HCT116 (cell line): ENCODE data around the gene SHH. TPM values are rescaled to one million over a fixed set of nuclear protein-coding genes. Genes with fewer than 3 reads are reported as not detected.

Experiments
- ATAC-seq: fragments of 200-7000 bp; cut with Tn5 transposase; 2 replicates; pipeline ENCODE4 v1.9.1; 2020; ENCODE audit warnings: mild to moderate bottlenecking, moderate library complexity
- BruUV-seq: library from RNA; stranded (reverse); fragments of 400-500 nt; replicated peaks from 2 replicates; lab custom pipeline; 2021; lab: Mats Ljungman, UMichigan
- CTCF ChIA-PET: fragments of 300-600 bp; sonication (Branson Sonifier 250); formaldehyde crosslinking; loops from one replicate; lab custom pipeline; 2021; ENCODE audit warnings: antibody characterized with exemption; lab: Charles Lee
- POLR2A ChIA-PET: fragments of 300-600, 350-600 bp; sonication (Branson Sonifier 250); formaldehyde crosslinking; loops from one replicate; lab custom pipeline; 2021; ENCODE audit warnings: antibody characterized with exemption; lab: Charles Lee
- RAD21 ChIA-PET, 2 experiments: fragments of 300-600 bp; sonication (Branson Sonifier 250); formaldehyde crosslinking; loops; one replicate each; lab custom pipeline; 2023; ENCODE audit warnings: low total read pairs in 2 of 2; ENCODE audit not compliant: uncharacterized antibody in 2 of 2, unreplicated experiment in 2 of 2, low non-redundant PET in 1 of 2; lab: Charles Lee
- DNase-seq: peaks from one replicate; pipeline ENCODE4 v3.0.0-alpha.2; 2010; ENCODE audit warnings: low read depth, low spot score
- H2AFZ ChIP-seq: fragments of 200-600 bp; shearing (Covaris generic), sonication (generic); 2 replicates; pipeline ENCODE4 v1.6.1; 2017; ENCODE audit warnings: low read depth, mixed run types, mixed read lengths, antibody characterized with exemption, low read length; ENCODE audit not compliant: poor library complexity, severe bottlenecking
- H3K27ac ChIP-seq: 2 replicates; pipeline ENCODE4 v1.5.1; 2012; ENCODE audit warnings: low read depth, low read length
- H3K27me3 ChIP-seq: fragments of 200-600 bp; sonication (generic); 2 replicates; pipeline ENCODE4 v1.6.1; 2016; ENCODE audit warnings: mixed run types, low read length, mixed read lengths; ENCODE audit not compliant: insufficient read depth
- H3K36me3 ChIP-seq, 2 experiments: fragments of 200-500 bp in 1 of 2; fragments of 200-600 bp in 1 of 2; sonication (Bioruptor generic) in 1 of 2; sonication (generic) in 1 of 2; 2 replicates each; pipeline versions ENCODE4 v1.5.1 to v1.6.1; 2014 to 2016; ENCODE audit warnings: low read length in 2 of 2, inconsistent platforms in 1 of 2, mixed read lengths in 1 of 2, mixed run types in 1 of 2; ENCODE audit not compliant: insufficient read depth in 2 of 2, control insufficient read depth in 1 of 2
- H3K4me1 ChIP-seq, 2 experiments: fragments of 200-600 bp in 1 of 2; sonication (generic) in 1 of 2; 2 replicates each; pipeline versions ENCODE4 v1.5.1 to v1.6.1; 2012 to 2017; ENCODE audit warnings: low read length in 2 of 2, inconsistent platforms in 1 of 2, mild to moderate bottlenecking in 1 of 2, mixed read lengths in 1 of 2, mixed run types in 1 of 2, moderate library complexity in 1 of 2; ENCODE audit not compliant: insufficient read depth in 2 of 2, control insufficient read depth in 1 of 2
- H3K4me2 ChIP-seq: fragments of 200-600 bp; sonication (generic); 2 replicates; pipeline ENCODE4 v1.6.1; 2017; ENCODE audit warnings: mixed run types, low read length, mixed read lengths
- H3K4me3 ChIP-seq, 2 experiments: fragments of 200-600 bp in 1 of 2; sonication (generic) in 1 of 2; replicated peaks in 1 of 2; 2 replicates each; pipeline ENCODE4 v1.5.1; 2011 to 2016; ENCODE audit warnings: low read length in 2 of 2, control low read depth in 1 of 2, low read depth in 1 of 2, mild to moderate bottlenecking in 1 of 2, mixed read lengths in 1 of 2, mixed run types in 1 of 2
- H3K79me2 ChIP-seq: fragments of 200-600 bp; sonication (generic); 2 replicates; pipeline ENCODE4 v1.6.1; 2017; ENCODE audit warnings: mild to moderate bottlenecking, mixed run types, low read length, moderate library complexity, mixed read lengths; ENCODE audit not compliant: insufficient read depth
- H3K9ac ChIP-seq: fragments of 200-600 bp; sonication (generic); 2 replicates; pipeline ENCODE4 v1.6.1; 2016; ENCODE audit warnings: low read length, mixed read lengths
- H3K9me2 ChIP-seq: fragments of 200-600 bp; sonication (generic), shearing (Covaris generic); 2 replicates; pipeline ENCODE4 v1.6.1; 2017; ENCODE audit warnings: mixed run types, mild to moderate bottlenecking, moderate library complexity; ENCODE audit not compliant: insufficient read depth
- H3K9me3 ChIP-seq, 2 experiments: fragments of 200-500 bp in 1 of 2; fragments of 200-600 bp in 1 of 2; sonication (Bioruptor generic) in 1 of 2; sonication (generic) in 1 of 2; 2 replicates each; pipeline ENCODE4 v1.6.1; 2014 to 2017; ENCODE audit warnings: low read length in 2 of 2, mixed read lengths in 2 of 2, inconsistent platforms in 1 of 2, low read depth in 1 of 2, mild to moderate bottlenecking in 1 of 2, mixed run types in 1 of 2, moderate library complexity in 1 of 2; ENCODE audit not compliant: control insufficient read depth in 1 of 2, insufficient read depth in 1 of 2
- H4K20me1 ChIP-seq: fragments of 200-600 bp; sonication (generic), shearing (Covaris generic); 2 replicates; pipeline ENCODE4 v1.6.1; 2017; ENCODE audit warnings: mixed run types, mild to moderate bottlenecking, moderate library complexity; ENCODE audit not compliant: insufficient read depth
- CBX3 ChIP-seq: IDR thresholded peaks from 2 replicates; pipeline ENCODE4 v1.6.1; 2012; ENCODE audit warnings: low read depth
- CEBPB ChIP-seq: IDR thresholded peaks from 2 replicates; pipeline ENCODE4 v1.6.1; 2012; ENCODE audit warnings: low read depth
- EGR1 ChIP-seq: IDR thresholded peaks from 2 replicates; pipeline ENCODE4 v1.6.1; 2012; ENCODE audit warnings: low read depth
- ELF1 ChIP-seq: IDR thresholded peaks from 2 replicates; pipeline ENCODE4 v1.6.1; 2012; ENCODE audit warnings: low read depth, borderline replicate concordance
- EZH2 ChIP-seq: fragments of 200-600 bp; sonication (generic); IDR thresholded peaks from 2 replicates; pipeline ENCODE4 v1.6.1; 2017; ENCODE audit warnings: antibody characterized with exemption, mixed run types
- EZH2phosphoT487 ChIP-seq: fragments of 200-600 bp; IDR thresholded peaks from 2 replicates; pipeline ENCODE4 v1.6.1; 2018; ENCODE audit warnings: antibody characterized with exemption, borderline replicate concordance
- FOSL1 ChIP-seq: IDR thresholded peaks from 2 replicates; pipeline ENCODE4 v1.6.1; 2012; ENCODE audit warnings: low read depth
- JUND ChIP-seq: IDR thresholded peaks from 2 replicates; pipeline ENCODE4 v1.6.1; 2012
- POLR2A ChIP-seq: IDR thresholded peaks from 2 replicates; pipeline ENCODE4 v1.7.0; 2011; ENCODE audit warnings: borderline replicate concordance; ENCODE audit not compliant: insufficient read depth, insufficient read length; ENCODE audit errors: extremely low read depth
- POLR2AphosphoS5 ChIP-seq: IDR thresholded peaks from 2 replicates; pipeline ENCODE4 v1.6.1; 2011; ENCODE audit warnings: mild to moderate bottlenecking, low read depth, low read length, moderate library complexity
- RAD21 ChIP-seq: IDR thresholded peaks from 2 replicates; pipeline ENCODE4 v1.6.1; 2012; ENCODE audit warnings: low read depth, mild to moderate bottlenecking
- SIN3A ChIP-seq: IDR thresholded peaks from 2 replicates; pipeline ENCODE4 v1.6.1; 2012; ENCODE audit warnings: low read depth
- SP1 ChIP-seq: IDR thresholded peaks from 2 replicates; pipeline ENCODE4 v1.6.1; 2012; ENCODE audit warnings: low read depth
- SRF ChIP-seq: IDR thresholded peaks from 2 replicates; pipeline ENCODE4 v1.6.1; 2012; ENCODE audit warnings: low read depth
- TCF7L2 ChIP-seq: IDR thresholded peaks from 2 replicates; pipeline ENCODE4 v1.7.0; 2011; ENCODE audit warnings: borderline replicate concordance, inconsistent platforms; ENCODE audit not compliant: insufficient read depth, insufficient read length; ENCODE audit errors: extremely low read depth
- YY1 ChIP-seq: IDR thresholded peaks from 2 replicates; pipeline ENCODE4 v1.6.1; 2011; ENCODE audit warnings: low read length, low read depth, moderate library complexity, mild to moderate bottlenecking; ENCODE audit not compliant: insufficient replicate concordance; ENCODE audit errors: extremely low read depth
- ZFX ChIP-seq: fragments of 450-650 bp; IDR thresholded peaks from 2 replicates; pipeline ENCODE4 v1.6.1; 2017
- ZNF274 ChIP-seq: fragments of 200-500 bp; sonication (Bioruptor generic); IDR thresholded peaks from 2 replicates; pipeline ENCODE4 v1.6.1; 2014; ENCODE audit warnings: mild to moderate bottlenecking, low read depth, low read length, inconsistent platforms
- intact Hi-C: fragments of 100-400 bp; cut with micrococcal nuclease; formaldehyde crosslinking; loops from 2 replicates; pipeline ENCODE4 v1.10.0; 2022
- total RNA-seq: library from RNA; stranded (reverse); gene quantifications from one replicate; pipeline ENCODE4 v1.2.1, GENCODE V29; 2021; ENCODE audit not compliant: unreplicated experiment
- TF ChIP-seq, protein P1 (sequence below), 3 experiments: fragments of 200-600 bp in 1 of 3; sonication (generic) in 1 of 3; IDR thresholded peaks in 2 of 3; conservative IDR thresholded peaks in 1 of 3; 2 replicates each; pipeline ENCODE4 v1.5.1; 2012 to 2017; ENCODE audit warnings: low read depth in 2 of 3, low read length in 2 of 3, antibody characterized with exemption in 1 of 3, borderline replicate concordance in 1 of 3, control low read depth in 1 of 3, mild to moderate bottlenecking in 1 of 3, mixed read lengths in 1 of 3, mixed run types in 1 of 3, moderate library complexity in 1 of 3; ENCODE audit not compliant: insufficient read depth in 1 of 3
- TF ChIP-seq, protein P2 (sequence below): IDR thresholded peaks from 2 replicates; pipeline ENCODE4 v1.6.1; 2012; ENCODE audit warnings: low read depth
- TF ChIP-seq, protein P3 (sequence below): IDR thresholded peaks from 2 replicates; pipeline ENCODE4 v1.6.1; 2012
- TF ChIP-seq, protein P4 (sequence below): IDR thresholded peaks from 2 replicates; pipeline ENCODE4 v1.6.1; 2012

Gene SHH
- total RNA-seq, 1 experiment from 2014 or later = 0.32 TPM

DNA sequence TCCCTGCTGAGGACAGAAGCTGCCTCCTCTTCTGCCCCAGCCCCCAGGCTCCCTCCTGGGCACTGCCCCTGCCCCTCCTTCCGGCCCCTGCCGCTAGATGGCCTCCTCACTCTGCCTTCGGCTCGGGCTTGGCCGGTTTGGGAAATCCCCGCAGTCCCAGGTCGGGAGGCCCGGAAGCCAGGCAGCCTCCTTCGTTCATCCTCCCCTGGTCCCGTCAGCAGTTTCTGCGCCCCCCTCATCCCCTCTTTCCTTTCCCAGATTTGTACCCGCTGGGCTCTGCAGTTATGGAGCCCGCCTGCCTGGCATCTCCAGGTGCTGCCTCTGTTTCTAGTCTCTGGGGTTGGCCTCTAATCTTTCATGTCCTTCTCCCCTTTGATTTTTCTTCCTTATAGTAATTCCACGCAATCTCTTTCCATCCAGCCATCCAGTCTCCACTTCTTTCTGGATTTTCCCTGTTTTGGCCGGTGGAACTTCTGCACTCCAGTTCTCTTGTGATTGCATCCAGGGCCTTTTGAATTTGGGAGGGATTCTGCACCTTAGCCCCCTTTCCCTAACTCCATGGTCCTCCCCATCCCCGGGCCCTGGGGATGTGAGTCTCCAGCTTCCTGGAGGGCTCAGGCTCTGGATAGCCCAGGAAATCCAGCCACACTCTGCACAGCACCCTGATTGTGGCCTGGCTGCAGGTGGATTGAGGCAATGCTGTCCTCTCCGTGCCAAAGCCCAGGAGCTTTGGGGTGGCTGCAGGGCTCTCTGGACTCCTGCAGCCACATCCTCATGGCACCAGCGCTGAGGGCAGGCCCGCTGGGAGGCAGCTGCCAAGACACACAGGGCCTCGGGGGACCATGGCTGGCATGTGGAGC, 3.3 kb upstream of the SHH start:
- ATAC-seq (peak; percentile 97), DNase-seq (no peak)
- H3K9me3 ChIP-seq = no peaks in the 10 kb centered on the region
- H3K27me3 ChIP-seq = 0 out of 2 replicates have a peak, but pooled peaks cover 5% of the 10 kb centered on the region
- peak overlapping the region; percentile 33 for H3K9ac ChIP-seq
- intact Hi-C loops = loop anchor here (1.0 to 5.0 kb wide), 3 partner anchors 147 to 658 kb away; no protein-coding TSS in a partner anchor
- no peaks in the 10 kb centered on the region for H3K36me3 ChIP-seq
- no peaks in the 10 kb centered on the region for H4K20me1 ChIP-seq
- no peaks in the 10 kb centered on the region for H3K9me2 ChIP-seq
- H3K79me2 ChIP-seq = no peaks in the 10 kb centered on the region
- CTCF ChIA-PET = interaction anchor here (1.2 to 1.6 kb wide), 2 partner anchors 146 to 657 kb away, joined by 3 to 5 read pairs; no protein-coding TSS in a partner anchor
- no peak overlapping the region for H3K4me3 ChIP-seq
- no peak overlapping the region for H3K27ac ChIP-seq
- RAD21 ChIA-PET = interaction anchor here (0.6 to 1.2 kb wide), 3 partner anchors 14 to 680 kb away, joined by 3 to 7 read pairs (median 3); no protein-coding TSS in a partner anchor
- H3K4me2 ChIP-seq = peak overlapping the region; percentile 58
- BruUV-seq = no TSS peak
- peak overlapping the region; percentile 95 for H2AFZ ChIP-seq
- POLR2A ChIA-PET = no interaction called here
- H3K4me1 ChIP-seq = peaks cover 0 to 6% of the 10 kb centered on the region in 2 experiments; a peak in 2 of 4 replicates
- TF ChIP-seq ELF1 (no peak), SP1 (no peak), ZNF274 (no peak), RAD21 (peak; percentile 98), EGR1 (no peak), SRF (no peak), EZH2 (no peak), SIN3A (no peak), EZH2phosphoT487 (no peak), ZFX (no peak), TCF7L2 (no peak), POLR2A (no peak), JUND (no peak), POLR2AphosphoS5 (no peak), YY1 (peak; percentile 52), FOSL1 (no peak), CBX3 (no peak), CEBPB (no peak)
- TF ChIP-seq, protein P1, sequence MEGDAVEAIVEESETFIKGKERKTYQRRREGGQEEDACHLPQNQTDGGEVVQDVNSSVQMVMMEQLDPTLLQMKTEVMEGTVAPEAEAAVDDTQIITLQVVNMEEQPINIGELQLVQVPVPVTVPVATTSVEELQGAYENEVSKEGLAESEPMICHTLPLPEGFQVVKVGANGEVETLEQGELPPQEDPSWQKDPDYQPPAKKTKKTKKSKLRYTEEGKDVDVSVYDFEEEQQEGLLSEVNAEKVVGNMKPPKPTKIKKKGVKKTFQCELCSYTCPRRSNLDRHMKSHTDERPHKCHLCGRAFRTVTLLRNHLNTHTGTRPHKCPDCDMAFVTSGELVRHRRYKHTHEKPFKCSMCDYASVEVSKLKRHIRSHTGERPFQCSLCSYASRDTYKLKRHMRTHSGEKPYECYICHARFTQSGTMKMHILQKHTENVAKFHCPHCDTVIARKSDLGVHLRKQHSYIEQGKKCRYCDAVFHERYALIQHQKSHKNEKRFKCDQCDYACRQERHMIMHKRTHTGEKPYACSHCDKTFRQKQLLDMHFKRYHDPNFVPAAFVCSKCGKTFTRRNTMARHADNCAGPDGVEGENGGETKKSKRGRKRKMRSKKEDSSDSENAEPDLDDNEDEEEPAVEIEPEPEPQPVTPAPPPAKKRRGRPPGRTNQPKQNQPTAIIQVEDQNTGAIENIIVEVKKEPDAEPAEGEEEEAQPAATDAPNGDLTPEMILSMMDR (IDR thresholded peaks at IDR 0.05 in 2 of 3, conservative IDR thresholded peaks at IDR 0.05 in 1 of 3; ENCODE audit: borderline replicate concordance in 1 of 3, insufficient read depth in 1 of 3, low read depth in 2 of 3, low read length in 2 of 3) = peak; percentile 75 to 86 (median 83)
- TF ChIP-seq, protein P2, sequence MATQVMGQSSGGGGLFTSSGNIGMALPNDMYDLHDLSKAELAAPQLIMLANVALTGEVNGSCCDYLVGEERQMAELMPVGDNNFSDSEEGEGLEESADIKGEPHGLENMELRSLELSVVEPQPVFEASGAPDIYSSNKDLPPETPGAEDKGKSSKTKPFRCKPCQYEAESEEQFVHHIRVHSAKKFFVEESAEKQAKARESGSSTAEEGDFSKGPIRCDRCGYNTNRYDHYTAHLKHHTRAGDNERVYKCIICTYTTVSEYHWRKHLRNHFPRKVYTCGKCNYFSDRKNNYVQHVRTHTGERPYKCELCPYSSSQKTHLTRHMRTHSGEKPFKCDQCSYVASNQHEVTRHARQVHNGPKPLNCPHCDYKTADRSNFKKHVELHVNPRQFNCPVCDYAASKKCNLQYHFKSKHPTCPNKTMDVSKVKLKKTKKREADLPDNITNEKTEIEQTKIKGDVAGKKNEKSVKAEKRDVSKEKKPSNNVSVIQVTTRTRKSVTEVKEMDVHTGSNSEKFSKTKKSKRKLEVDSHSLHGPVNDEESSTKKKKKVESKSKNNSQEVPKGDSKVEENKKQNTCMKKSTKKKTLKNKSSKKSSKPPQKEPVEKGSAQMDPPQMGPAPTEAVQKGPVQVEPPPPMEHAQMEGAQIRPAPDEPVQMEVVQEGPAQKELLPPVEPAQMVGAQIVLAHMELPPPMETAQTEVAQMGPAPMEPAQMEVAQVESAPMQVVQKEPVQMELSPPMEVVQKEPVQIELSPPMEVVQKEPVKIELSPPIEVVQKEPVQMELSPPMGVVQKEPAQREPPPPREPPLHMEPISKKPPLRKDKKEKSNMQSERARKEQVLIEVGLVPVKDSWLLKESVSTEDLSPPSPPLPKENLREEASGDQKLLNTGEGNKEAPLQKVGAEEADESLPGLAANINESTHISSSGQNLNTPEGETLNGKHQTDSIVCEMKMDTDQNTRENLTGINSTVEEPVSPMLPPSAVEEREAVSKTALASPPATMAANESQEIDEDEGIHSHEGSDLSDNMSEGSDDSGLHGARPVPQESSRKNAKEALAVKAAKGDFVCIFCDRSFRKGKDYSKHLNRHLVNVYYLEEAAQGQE = no peak
- TF ChIP-seq, protein P3, sequence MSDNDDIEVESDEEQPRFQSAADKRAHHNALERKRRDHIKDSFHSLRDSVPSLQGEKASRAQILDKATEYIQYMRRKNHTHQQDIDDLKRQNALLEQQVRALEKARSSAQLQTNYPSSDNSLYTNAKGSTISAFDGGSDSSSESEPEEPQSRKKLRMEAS = no peak
- TF ChIP-seq, protein P4, sequence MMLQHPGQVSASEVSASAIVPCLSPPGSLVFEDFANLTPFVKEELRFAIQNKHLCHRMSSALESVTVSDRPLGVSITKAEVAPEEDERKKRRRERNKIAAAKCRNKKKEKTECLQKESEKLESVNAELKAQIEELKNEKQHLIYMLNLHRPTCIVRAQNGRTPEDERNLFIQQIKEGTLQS = no peak
